IPS DF 6.9 (cell line): ENCODE results near the gene NLE1.
"Not testable (repeated sequence)": the region's sequence is repeated elsewhere in the genome, so short reads cannot be mapped to it uniquely, and the experiment has no call there.

ENCODE experiments used
- DNase-seq: peaks from one replicate; pipeline ENCODE4 v3.0.0-alpha.2; 2013; ENCODE audit warnings: low read depth, low spot score
- H3K27ac ChIP-seq: one replicate; pipeline ENCODE4 v1.5.1; 2013; ENCODE audit warnings: low read length, control low read depth
- H3K27me3 ChIP-seq: 2 replicates; pipeline ENCODE4 v1.6.1; 2013; ENCODE audit warnings: mild to moderate bottlenecking, low read length; ENCODE audit not compliant: control insufficient read depth, insufficient read depth
- H3K36me3 ChIP-seq: 2 replicates; pipeline ENCODE4 v1.6.1; 2013; ENCODE audit warnings: low read length; ENCODE audit not compliant: control insufficient read depth, insufficient read depth
- H3K4me1 ChIP-seq: 2 replicates; pipeline ENCODE4 v1.6.1; 2013; ENCODE audit warnings: low read length; ENCODE audit not compliant: control insufficient read depth, insufficient read depth
- H3K4me3 ChIP-seq: 2 replicates; pipeline ENCODE4 v1.5.1; 2013; ENCODE audit warnings: mild to moderate bottlenecking, low read length
- H3K9me3 ChIP-seq: 2 replicates; pipeline ENCODE4 v1.6.1; 2013; ENCODE audit warnings: low read length, inconsistent platforms; ENCODE audit not compliant: control insufficient read depth, insufficient read depth
- WGBS: extraction: QIAGEN DNeasy Blood & Tissue Kit; methylation state at CpG from one replicate; pipeline ENCODE4 v1.1.7; 2013; ENCODE audit warnings: mixed read lengths, missing lambda C conversion rate; ENCODE audit not compliant: insufficient read length, insufficient coverage; 5-methylcytosine and 5-hydroxymethylcytosine counted together

NLE1 gene

DNA sequence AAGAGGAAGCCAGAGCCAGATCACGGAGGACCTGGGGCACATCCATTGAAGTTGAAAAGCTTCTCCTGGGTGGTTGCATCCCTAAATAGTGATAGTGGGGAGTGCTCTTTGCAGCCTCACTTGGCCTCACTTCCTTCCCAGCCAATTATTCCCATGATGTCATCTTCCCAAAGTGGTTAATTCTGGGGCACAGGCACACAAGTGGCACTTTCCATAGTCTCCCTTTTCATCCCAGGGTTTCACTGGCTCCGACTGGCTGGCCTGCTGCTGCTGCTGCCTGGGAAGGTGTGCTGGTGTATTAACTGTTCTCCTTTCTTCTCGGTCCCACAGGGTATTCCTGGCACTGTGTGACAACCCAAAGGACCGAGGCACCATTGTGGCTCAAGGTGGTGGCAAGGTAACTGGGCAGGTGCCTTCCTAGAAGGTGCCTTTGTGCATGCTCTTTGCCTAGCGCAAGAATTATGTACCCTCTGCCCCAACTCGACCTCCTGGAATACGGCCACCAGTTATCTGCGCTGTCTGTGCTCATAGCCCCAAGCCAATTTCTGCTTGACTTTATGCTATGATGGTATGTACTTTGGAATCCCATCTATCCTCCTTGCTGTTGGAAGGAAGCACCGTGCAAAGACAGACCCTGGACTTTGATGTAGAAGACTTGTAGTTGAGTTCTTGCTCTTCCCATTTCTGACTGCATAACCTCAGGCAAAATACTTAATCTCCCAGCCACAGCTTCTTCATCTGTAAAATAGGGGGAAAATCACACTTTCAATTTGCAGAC, 33.7 kb upstream of the NLE1 start:
- Histone ChIP-seq H3K4me1 (no peaks in the 10 kb centered on the region), H3K4me3 (no peak overlapping the region), H3K27ac (no peak overlapping the region), H3K36me3 (no peaks in the 10 kb centered on the region), H3K9me3 (no peaks in the 10 kb centered on the region), H3K27me3 (no peaks in the 10 kb centered on the region)
- no CpG with 5 or more reads among the region's 9 CpGs for WGBS
- no peak for DNase-seq

DNA sequence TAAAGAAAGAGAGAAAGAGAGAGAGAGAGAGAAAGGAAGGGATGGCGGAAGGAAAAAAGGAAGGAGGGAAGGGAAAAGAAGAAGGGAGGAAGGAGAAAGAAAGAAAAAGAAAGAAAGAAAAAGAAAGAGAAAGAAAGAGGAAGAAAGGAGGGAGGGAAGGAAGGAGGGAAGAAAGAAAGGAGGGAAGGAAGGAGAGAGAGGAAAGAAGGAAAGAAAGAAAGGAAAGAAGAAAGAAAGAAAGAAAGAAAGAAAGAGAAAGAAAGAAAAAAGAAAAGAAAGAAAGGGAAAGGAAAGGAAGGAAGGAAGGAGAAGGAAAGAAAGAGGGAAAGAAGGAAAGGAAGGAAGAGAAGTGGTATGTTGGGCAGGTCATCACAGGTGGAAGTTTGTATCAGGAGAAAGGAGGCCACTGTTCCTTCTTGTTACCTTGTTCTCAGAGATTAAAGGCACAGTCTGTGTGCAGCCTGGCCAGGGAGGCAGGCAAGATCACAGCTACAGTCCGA, 32.8 kb upstream of the NLE1 start:
- Histone ChIP-seq H3K9me3 (no peaks in the 10 kb centered on the region), H3K27ac (no peak overlapping the region), H3K27me3 (no peaks in the 10 kb centered on the region), H3K4me3 (no peak overlapping the region), H3K36me3 (no peaks in the 10 kb centered on the region), H3K4me1 (no peaks in the 10 kb centered on the region)
- DNase-seq = no peak
- WGBS = 100% methylated on average over 1 of the region's 2 CpGs

DNA sequence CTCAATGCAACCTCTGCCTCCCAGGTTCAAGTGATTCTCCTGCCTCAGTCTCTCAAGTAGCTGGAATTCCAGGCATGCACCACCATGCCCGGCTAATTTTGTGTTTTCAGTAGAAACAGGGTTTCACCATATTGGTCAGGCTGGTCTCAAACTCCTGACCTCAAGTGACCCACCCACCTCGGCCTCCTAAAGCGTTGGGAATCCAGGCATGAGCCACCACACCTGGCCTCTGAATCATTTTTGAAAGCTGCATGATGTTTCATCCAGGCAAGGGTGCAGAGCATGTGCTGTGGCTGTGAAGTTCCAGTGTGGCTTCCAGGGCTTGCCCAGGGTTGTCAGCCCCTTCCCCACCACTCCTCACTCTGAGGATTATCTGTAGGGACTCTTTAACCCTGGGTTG, 30.2 kb upstream of the NLE1 start:
- not testable (repeated sequence) for DNase-seq, H3K9me3 ChIP-seq, H3K36me3 ChIP-seq, H3K4me1 ChIP-seq, H3K27ac ChIP-seq, H3K4me3 ChIP-seq, H3K27me3 ChIP-seq
- WGBS = no CpG with 5 or more reads among the region's 3 CpGs

DNA sequence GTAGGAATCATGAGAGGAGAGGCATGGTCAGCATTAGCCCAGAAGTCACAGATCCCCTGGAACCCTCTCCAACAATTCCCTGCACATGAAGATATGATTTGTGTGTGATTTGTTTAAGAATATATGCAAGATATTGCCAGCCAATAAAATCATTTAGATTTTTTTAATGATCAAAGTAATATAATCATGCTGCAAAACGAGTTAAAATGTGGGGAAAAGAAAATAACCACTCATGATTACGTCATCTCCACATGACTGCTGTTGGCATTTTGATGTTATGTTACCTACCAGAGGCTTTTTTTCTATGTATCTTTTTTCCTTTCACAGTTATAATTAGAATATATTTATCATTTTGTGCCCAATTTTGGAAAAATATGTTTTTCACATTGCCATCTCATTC, 29.7 kb upstream of the NLE1 start:
- Histone ChIP-seq H3K27ac (no peak overlapping the region), H3K27me3 (no peaks in the 10 kb centered on the region), H3K36me3 (no peaks in the 10 kb centered on the region), H3K9me3 (no peaks in the 10 kb centered on the region), H3K4me3 (no peak overlapping the region), H3K4me1 (no peaks in the 10 kb centered on the region)
- no peak for DNase-seq
- WGBS = no CpG with 5 or more reads among the region's 2 CpGs

DNA sequence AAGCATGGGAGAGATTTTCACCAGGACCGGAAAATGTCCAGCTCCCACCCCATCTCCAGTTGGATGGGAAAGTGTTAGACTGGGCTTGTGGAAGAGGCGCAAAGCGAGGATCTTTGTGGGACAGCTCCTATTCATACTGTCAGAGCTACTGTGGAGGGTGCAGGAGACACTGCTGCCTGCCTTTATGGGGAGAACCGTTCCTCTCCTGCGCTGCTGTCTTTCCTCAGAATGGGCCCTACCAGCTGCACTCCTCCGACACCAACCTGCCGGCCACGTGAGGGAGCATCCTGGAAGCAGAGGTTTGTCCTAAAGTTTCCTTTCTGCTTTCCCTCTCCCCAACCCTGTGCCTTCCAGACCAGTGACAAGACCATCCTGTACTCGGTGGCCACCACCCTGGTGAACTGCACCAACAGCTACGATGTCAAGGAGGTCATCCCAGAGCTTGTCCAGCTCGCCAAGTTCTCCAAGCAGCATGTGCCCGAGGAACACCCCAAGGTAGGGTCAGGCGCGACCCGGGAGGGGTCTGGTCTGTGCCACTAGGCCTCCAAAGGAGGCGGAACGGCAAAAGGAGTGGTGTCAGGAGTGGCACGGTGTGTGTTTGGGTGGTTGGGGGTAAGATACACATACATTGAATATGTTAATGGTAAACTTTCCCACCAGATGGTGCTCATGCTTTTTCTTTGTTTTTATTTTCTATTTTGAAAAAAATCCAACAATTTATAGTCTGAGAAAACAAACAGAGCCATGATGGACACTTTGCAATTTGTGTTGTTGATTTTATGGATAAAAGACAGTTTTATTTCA, 29.1 kb upstream of the NLE1 start:
- Histone ChIP-seq H3K4me1 (no peaks in the 10 kb centered on the region), H3K9me3 (no peaks in the 10 kb centered on the region), H3K27ac (no peak overlapping the region), H3K27me3 (no peaks in the 10 kb centered on the region), H3K4me3 (no peak overlapping the region), H3K36me3 (no peaks in the 10 kb centered on the region)
- no CpG with 5 or more reads among the region's 18 CpGs for WGBS
- no peak for DNase-seq

DNA sequence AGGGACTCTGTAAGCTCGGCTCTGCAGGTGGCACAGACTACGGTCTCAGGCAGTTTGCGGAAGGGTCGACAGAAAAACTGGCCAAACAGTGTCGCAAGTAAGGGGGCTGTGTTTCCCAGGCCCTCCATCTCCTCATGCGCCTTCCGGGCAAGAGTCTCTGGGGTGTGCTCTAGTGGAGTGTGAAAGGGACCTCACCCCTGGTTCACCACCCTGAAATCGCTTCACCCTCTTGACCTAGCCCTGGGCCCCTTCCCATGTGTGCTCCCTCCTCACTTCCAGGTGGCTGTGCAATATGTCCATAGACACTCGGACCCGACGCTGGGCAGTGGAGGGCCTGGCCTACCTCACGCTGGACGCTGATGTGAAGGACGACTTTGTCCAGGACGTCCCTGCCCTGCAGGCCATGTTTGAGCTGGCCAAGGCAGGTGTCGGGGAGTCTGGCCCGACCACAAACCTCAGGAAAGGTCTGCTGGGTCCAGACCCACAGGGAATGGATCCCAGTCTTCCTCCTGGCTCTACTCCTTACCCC, 27.8 kb upstream of the NLE1 start:
- H3K4me3 ChIP-seq = no peak overlapping the region
- no peaks in the 10 kb centered on the region for H3K9me3 ChIP-seq
- no peak overlapping the region for H3K27ac ChIP-seq
- H3K27me3 ChIP-seq = no peaks in the 10 kb centered on the region
- no peaks in the 10 kb centered on the region for H3K36me3 ChIP-seq
- no peaks in the 10 kb centered on the region for H3K4me1 ChIP-seq
- WGBS = no CpG with 5 or more reads among the region's 17 CpGs
- no peak for DNase-seq

DNA sequence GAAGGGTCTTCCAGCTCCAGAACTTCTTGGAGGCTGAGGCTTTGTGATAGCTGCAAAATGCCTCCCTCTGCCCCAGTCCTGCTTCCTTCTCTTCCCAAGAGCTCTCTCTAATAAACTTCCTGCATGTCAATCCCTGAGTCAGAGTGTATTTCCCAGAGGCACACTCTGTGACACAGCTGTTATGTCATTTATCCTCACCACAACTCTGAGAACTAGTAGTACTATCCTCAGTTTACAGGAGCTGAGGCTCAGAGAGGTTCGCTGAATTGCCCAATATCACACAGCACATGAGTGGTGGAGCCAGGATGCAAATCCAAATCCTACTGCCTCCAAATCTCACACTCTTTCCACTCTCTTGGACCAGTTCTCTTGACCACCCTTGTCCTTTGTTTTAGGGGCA, 25.6 kb upstream of the NLE1 start:
- H3K9me3 ChIP-seq = no peaks in the 10 kb centered on the region
- H3K36me3 ChIP-seq = no peaks in the 10 kb centered on the region
- DNase-seq = no peak
- H3K27ac ChIP-seq = no peak overlapping the region
- no peaks in the 10 kb centered on the region for H3K27me3 ChIP-seq
- no CpG with 5 or more reads among the region's 1 CpG for WGBS
- no peaks in the 10 kb centered on the region for H3K4me1 ChIP-seq
- H3K4me3 ChIP-seq = no peak overlapping the region

DNA sequence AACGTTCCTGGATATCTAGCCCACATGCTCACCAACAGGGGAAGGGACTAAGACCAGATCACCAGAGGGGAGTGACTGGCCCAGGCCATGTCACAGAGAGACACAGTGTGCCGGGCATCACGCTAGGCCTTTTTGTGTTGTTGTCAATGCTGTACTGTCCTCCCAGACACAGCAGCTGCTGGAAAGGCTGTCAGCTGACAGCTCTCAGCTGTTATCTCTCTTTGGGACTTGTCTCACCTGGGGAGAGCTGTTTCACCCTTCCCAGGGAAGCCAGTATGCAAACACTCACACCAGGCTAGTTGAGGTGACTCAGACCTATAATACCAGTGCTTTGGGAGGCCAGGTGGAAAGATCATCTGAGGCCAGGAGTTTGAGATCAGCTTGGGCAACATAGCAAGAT, 24.9 kb upstream of the NLE1 start:
- no peak overlapping the region for H3K27ac ChIP-seq
- H3K27me3 ChIP-seq = no peaks in the 10 kb centered on the region
- H3K4me3 ChIP-seq = no peak overlapping the region
- no peaks in the 10 kb centered on the region for H3K4me1 ChIP-seq
- DNase-seq = no peak
- H3K36me3 ChIP-seq = no peaks in the 10 kb centered on the region
- no peaks in the 10 kb centered on the region for H3K9me3 ChIP-seq
- WGBS = no CpG with 5 or more reads among the region's 3 CpGs

DNA sequence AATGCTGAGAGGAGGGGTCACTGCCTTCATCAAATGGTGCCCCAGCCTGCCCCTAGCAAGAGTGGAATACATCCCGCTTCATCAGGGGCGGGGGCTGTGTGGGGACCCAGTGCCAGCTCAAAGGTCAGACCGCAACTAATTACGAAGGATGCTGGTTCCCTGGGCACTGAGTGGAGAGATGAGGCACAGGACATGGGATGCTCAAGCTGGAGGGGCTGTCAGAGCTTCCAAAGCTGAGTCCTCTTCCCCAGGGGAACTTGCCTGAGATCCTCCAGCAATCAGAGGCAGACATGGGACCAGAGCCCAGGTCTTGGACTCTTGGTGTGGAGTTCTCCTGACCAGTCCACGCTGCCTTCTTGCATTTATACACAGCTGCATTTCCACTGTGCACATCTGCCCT, 24.4 kb upstream of the NLE1 start:
- H3K36me3 ChIP-seq = no peaks in the 10 kb centered on the region
- WGBS = no CpG with 5 or more reads among the region's 5 CpGs
- H3K9me3 ChIP-seq = no peaks in the 10 kb centered on the region

DNA sequence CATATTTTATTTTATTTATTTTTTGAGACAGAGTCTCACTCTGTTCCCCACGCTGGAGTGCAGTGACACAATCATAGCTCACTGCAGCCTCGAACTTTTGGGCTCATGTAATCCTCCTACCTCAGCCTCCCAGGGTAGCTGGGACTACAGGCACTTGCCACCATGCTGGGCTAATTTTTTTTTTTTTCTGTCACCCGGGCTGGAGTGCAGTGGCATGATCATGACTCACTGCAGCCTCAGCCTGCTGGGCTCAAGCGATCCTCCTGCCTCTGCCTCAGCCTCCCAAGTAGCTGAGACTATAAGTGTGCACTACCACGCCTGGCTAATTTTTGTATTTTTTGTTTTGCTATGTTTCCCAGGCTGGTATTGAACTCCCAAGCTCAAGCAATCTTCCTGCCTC, 22.6 kb upstream of the NLE1 start:
- no peak overlapping the region for H3K27ac ChIP-seq
- no peak for DNase-seq
- H3K9me3 ChIP-seq = no peaks in the 10 kb centered on the region
- H3K4me1 ChIP-seq = no peaks in the 10 kb centered on the region
- H3K27me3 ChIP-seq = no peaks in the 10 kb centered on the region
- H3K4me3 ChIP-seq = no peak overlapping the region
- WGBS = no CpG with 5 or more reads among the region's 5 CpGs
- no peaks in the 10 kb centered on the region for H3K36me3 ChIP-seq

More for the DNA sequence above, 24.4 kb upstream of the NLE1 start:
- DNase-seq = no peak
- Histone ChIP-seq H3K27me3 (no peaks in the 10 kb centered on the region), H3K27ac (no peak overlapping the region), H3K4me1 (no peaks in the 10 kb centered on the region), H3K4me3 (no peak overlapping the region)
